ENCODE data around the gene THPO.

THPO gene

GRCh38 chr3:184377882-184378445 is at the start of gene THPO:
Gene THPO (minus strand): TSS chr3:184378207. CDS start chr3:184376259, 1,948 bp downstream.
- H3K36me3 ChIP-seq = no peaks in the 10 kb centered on the region
- no peaks in the 10 kb centered on the region for H3K9me3 ChIP-seq
- H3K9ac ChIP-seq = no peak within 1 kb of the TSS
- H3K27me3 ChIP-seq = peaks cover 60% of the 10 kb centered on the region
- no peak within 1 kb of the TSS for H3K27ac ChIP-seq
- H4K20me1 ChIP-seq = peaks cover 42% of the 10 kb centered on the region
- H3K4me2 ChIP-seq = peak within 1 kb of the TSS; percentile 5; the same call in 1 of the 2 replicates
- no peak within 1 kb of the TSS for H3K4me3 ChIP-seq
- H3K4me1 ChIP-seq = peaks cover 23% of the 10 kb centered on the region; the same call in 1 of the 2 replicates
- TF ChIP-seq Cebpa-rat (IDR thresholded peaks at IDR 0.05) = no peak

DNA sequence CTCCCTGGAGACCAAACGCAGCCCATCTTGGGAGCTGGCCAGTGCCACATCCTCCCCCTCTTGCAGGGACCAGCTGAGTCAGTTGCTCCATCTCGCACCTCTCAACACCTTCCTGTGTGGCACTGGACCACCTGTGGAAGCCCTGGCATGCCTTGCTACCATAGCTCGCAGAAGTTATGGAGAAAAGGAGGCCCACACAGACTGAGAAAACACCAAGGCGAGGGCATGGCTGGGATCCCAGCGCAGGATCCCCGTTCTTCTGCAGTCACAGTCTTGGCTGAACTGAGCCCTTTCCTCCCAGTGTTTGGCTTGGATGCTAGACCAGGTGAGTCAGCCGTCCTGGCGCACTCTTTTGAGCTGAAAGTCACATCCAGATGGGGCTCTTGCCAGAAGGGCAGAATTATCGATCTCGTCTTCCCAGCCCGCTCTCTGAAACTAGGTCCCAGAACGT is 48.7 kb upstream of the THPO start:
- H3K27me3 ChIP-seq = no peaks in the 10 kb centered on the region
- H3K9ac ChIP-seq = no peak overlapping the region
- H3K36me3 ChIP-seq = no peaks in the 10 kb centered on the region
- no peak for TF ChIP-seq Cebpa-rat (IDR thresholded peaks at IDR 0.05)
- no peaks in the 10 kb centered on the region for H3K4me1 ChIP-seq
- no peak overlapping the region for H3K27ac ChIP-seq
- no peak overlapping the region for H3K4me2 ChIP-seq
- no peaks in the 10 kb centered on the region for H4K20me1 ChIP-seq
- peaks cover 11% of the 10 kb centered on the region for H3K9me3 ChIP-seq
- H3K4me3 ChIP-seq = no peak overlapping the region

GRCh38 chr3:184423561-184423960 is 45.6 kb upstream of the THPO start:
- Histone ChIP-seq H3K9me3 (peaks cover 11% of the 10 kb centered on the region), H3K4me1 (no peaks in the 10 kb centered on the region), H3K4me2 (no peak overlapping the region), H3K27me3 (no peaks in the 10 kb centered on the region), H3K4me3 (no peak overlapping the region), H3K27ac (no peak overlapping the region), H3K36me3 (no peaks in the 10 kb centered on the region), H4K20me1 (no peaks in the 10 kb centered on the region), H3K9ac (no peak overlapping the region)
- no peak for TF ChIP-seq Cebpa-rat (IDR thresholded peaks at IDR 0.05)

GRCh38 chr3:184419171-184419570 is 41.2 kb upstream of the THPO start:
- Histone ChIP-seq H3K9me3 (peaks cover 11% of the 10 kb centered on the region), H3K4me2 (no peak overlapping the region), H3K27ac (no peak overlapping the region), H3K4me1 (peaks cover 4% of the 10 kb centered on the region; the same call in 1 of the 2 replicates), H3K36me3 (no peaks in the 10 kb centered on the region), H3K27me3 (no peaks in the 10 kb centered on the region), H4K20me1 (no peaks in the 10 kb centered on the region), H3K4me3 (no peak overlapping the region), H3K9ac (no peak overlapping the region)
- TF ChIP-seq Cebpa-rat (IDR thresholded peaks at IDR 0.05) = no peak

GRCh38 chr3:184417619-184418327 is 39.8 kb upstream of the THPO start:
- no peak overlapping the region for H3K27ac ChIP-seq
- no peaks in the 10 kb centered on the region for H3K36me3 ChIP-seq
- no peak for TF ChIP-seq Cebpa-rat (IDR thresholded peaks at IDR 0.05)
- H3K4me1 ChIP-seq = peaks cover 4% of the 10 kb centered on the region; the same call in 1 of the 2 replicates
- H3K4me2 ChIP-seq = no peak overlapping the region
- H3K4me3 ChIP-seq = no peak overlapping the region
- no peaks in the 10 kb centered on the region for H3K27me3 ChIP-seq
- H4K20me1 ChIP-seq = no peaks in the 10 kb centered on the region
- peaks cover 7% of the 10 kb centered on the region for H3K9me3 ChIP-seq
- no peak overlapping the region for H3K9ac ChIP-seq

DNA sequence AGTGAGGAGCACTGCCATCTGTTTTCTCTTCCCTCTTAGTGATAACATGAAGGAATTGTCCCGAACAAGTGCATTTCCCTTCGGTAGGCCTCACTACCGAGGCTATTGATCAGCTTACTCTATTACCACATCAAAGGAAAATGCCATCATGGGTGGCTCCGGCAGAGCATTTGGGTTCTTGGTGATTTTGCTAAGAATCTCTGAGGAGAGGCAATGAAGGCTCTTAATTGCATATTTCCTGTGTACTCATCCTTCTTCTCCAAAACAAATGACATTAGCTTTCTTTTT is 37.1 kb upstream of the THPO start:
- Histone ChIP-seq H3K4me3 (no peak overlapping the region), H3K4me2 (no peak overlapping the region), H3K9ac (no peak overlapping the region), H3K27me3 (no peaks in the 10 kb centered on the region), H4K20me1 (no peaks in the 10 kb centered on the region), H3K36me3 (no peaks in the 10 kb centered on the region), H3K27ac (no peak overlapping the region), H3K4me1 (peaks cover 4% of the 10 kb centered on the region; the same call in 1 of the 2 replicates), H3K9me3 (no peaks in the 10 kb centered on the region)
- no peak for TF ChIP-seq Cebpa-rat (IDR thresholded peaks at IDR 0.05)

DNA sequence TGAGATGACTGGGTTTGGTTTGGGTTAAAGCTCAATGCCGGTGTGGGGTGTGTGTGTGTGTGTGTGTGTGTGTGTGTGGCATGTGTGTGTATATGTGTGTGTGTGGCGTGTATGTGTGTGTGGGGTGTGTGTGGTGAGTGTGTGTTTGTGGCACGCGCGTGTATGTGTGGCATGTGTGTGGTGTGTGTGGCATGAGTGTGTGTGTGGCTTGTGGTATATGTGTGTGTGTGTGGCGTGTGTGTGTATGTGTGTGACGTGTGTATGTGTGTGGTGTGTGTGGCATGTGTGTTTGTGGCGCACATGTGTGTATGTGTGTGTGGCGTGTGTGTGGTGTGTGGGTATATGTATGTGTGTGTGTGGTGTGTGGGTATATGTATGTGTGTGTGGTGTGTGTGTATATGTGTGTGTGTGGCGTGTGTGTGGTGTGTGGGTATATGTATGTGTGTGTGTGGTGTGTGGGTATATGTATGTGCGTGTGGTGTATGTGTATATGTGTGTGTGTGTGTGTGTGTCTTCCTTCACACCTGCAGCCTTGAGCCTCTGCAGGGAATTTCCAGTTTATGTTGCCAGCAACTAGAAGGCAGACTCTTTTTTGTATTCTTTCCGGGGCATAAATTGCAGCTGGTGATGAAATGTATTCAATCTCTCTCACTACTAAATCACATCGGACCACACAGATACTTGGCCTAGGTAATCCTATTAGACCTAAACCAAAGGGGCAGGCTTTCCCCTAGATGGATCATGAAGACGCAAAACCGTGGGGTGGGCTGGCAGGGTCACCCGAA is 36.6 kb upstream of the THPO start:
- no peak overlapping the region for H3K27ac ChIP-seq
- H3K27me3 ChIP-seq = no peaks in the 10 kb centered on the region
- H3K4me2 ChIP-seq = no peak overlapping the region
- no peaks in the 10 kb centered on the region for H3K36me3 ChIP-seq
- H4K20me1 ChIP-seq = no peaks in the 10 kb centered on the region
- no peak for TF ChIP-seq Cebpa-rat (IDR thresholded peaks at IDR 0.05)
- no peak overlapping the region for H3K4me3 ChIP-seq
- H3K4me1 ChIP-seq = peaks cover 4% of the 10 kb centered on the region; the same call in 1 of the 2 replicates
- H3K9ac ChIP-seq = no peak overlapping the region
- no peaks in the 10 kb centered on the region for H3K9me3 ChIP-seq

- H3K27ac ChIP-seq = no peak overlapping the region
- H3K4me3 ChIP-seq = no peak overlapping the region
- H3K27me3 ChIP-seq = no peaks in the 10 kb centered on the region
- no peak overlapping the region for H3K4me2 ChIP-seq
- no peaks in the 10 kb centered on the region for H4K20me1 ChIP-seq
- no peaks in the 10 kb centered on the region for H3K4me1 ChIP-seq
- no peaks in the 10 kb centered on the region for H3K36me3 ChIP-seq
- TF ChIP-seq Cebpa-rat (IDR thresholded peaks at IDR 0.05) = no peak
- no peaks in the 10 kb centered on the region for H3K9me3 ChIP-seq
- no peak overlapping the region for H3K9ac ChIP-seq
These were observed 32.0 kb upstream of the THPO start for GRCh38 chr3:184409946-184410500.

GRCh38 chr3:184409331-184409926 is 31.4 kb upstream of the THPO start:
- no peak overlapping the region for H3K4me2 ChIP-seq
- no peak overlapping the region for H3K4me3 ChIP-seq
- no peak overlapping the region for H3K27ac ChIP-seq
- H3K27me3 ChIP-seq = no peaks in the 10 kb centered on the region
- no peak for TF ChIP-seq Cebpa-rat (IDR thresholded peaks at IDR 0.05)
- H3K36me3 ChIP-seq = no peaks in the 10 kb centered on the region
- H3K9me3 ChIP-seq = no peaks in the 10 kb centered on the region
- H3K4me1 ChIP-seq = no peaks in the 10 kb centered on the region
- H4K20me1 ChIP-seq = no peaks in the 10 kb centered on the region
- H3K9ac ChIP-seq = no peak overlapping the region

All from BLaER1 (cell line).